Measurements from ENCODE around the gene MLH3.
A peak's percentile ranks its signal among the peaks of the same experiment; 100 is the strongest.

DNA sequence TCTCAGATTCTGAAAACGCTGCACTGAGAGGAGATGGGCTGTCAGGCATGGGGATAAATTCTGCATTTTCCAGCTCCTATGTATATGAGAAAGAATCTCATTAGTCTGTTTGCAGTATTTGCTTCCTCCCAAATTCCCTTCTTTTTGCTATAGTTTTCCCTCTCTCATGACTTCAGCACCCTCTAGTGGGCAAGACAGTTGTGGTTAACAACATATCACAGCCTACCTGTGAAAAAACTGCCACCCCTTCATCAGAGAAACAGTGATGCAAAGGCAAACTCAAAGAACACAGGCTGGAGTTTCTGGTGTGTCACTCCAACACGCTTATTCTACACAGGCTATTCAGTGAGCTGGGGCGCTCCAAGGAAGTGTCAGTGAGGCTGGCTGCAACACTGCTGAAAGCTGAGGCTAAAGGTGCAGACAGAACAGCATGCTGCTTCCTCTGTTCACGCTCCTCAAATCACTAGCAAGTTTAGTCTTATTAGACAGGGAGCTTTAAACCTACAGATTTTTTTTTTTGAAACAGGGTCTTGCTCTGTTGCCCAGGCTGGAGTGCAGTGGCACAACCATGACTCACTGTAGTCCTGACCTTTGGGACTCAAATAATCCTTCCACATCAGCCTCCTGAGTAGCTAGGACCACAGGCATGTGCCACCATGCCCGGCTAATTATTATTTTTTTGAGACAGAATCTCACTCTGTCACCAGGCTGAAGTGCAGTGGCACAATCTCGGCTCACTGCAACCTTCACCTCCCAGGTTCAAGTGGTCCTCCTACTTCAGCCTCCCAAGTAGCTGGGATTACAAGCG is 37.5 kb upstream of the MLH3 start:
- TF ChIP-seq, protein P1, sequence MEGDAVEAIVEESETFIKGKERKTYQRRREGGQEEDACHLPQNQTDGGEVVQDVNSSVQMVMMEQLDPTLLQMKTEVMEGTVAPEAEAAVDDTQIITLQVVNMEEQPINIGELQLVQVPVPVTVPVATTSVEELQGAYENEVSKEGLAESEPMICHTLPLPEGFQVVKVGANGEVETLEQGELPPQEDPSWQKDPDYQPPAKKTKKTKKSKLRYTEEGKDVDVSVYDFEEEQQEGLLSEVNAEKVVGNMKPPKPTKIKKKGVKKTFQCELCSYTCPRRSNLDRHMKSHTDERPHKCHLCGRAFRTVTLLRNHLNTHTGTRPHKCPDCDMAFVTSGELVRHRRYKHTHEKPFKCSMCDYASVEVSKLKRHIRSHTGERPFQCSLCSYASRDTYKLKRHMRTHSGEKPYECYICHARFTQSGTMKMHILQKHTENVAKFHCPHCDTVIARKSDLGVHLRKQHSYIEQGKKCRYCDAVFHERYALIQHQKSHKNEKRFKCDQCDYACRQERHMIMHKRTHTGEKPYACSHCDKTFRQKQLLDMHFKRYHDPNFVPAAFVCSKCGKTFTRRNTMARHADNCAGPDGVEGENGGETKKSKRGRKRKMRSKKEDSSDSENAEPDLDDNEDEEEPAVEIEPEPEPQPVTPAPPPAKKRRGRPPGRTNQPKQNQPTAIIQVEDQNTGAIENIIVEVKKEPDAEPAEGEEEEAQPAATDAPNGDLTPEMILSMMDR (IDR thresholded peaks at IDR 0.05): peak; percentile 72 to 89 (median 77)
- no peak for TF ChIP-seq POLR2A (IDR thresholded peaks at IDR 0.05)
